GM19025 (cell line): ENCODE measurements around the gene ABO.
"Not testable (repeated sequence)": the region's sequence is repeated elsewhere in the genome, so short reads cannot be mapped to it uniquely, and the experiment has no call there.

Source experiments
- ATAC-seq: cut with Tn5 transposase; IDR thresholded peaks from one replicate; pipeline ENCODE4 v1.9.1; 2021; ENCODE audit warnings: mild to moderate bottlenecking, low read depth, moderate library complexity; ENCODE audit not compliant: unreplicated experiment

The ABO gene

DNA sequence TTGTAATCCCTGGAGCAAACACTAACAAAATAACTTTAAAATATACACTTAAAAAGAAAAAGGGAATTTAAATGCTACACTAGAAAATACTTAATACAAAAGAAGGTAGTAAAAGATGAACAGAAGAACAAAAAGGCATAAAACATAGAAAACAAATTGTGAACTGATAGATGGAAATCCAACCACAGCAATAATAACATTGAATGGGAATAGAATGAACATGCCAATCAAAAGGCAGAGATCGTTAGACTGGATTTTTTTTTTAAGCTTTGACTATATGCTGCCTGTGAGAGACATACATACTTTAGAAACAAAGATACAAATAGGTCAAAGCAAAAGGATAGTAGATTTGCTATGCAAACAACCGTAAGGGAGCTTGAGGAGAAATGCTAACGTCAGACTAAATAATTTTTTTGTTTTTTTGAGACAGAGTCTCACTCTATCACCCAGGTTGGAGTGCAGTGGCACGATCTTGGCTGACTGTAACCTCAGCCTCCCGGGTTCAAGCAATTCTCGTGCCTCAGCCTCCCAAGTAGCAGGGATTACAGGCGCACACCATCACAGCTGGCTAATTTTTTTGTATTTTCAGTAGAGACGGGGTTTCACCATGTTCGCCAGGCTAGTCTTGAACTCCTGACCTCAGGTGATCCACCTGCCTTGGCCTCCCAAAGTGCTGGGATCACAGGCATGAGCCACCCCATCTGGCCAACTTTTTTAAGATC lies 6.5 kb downstream of the ABO start:
- ATAC-seq, result no peak

DNA sequence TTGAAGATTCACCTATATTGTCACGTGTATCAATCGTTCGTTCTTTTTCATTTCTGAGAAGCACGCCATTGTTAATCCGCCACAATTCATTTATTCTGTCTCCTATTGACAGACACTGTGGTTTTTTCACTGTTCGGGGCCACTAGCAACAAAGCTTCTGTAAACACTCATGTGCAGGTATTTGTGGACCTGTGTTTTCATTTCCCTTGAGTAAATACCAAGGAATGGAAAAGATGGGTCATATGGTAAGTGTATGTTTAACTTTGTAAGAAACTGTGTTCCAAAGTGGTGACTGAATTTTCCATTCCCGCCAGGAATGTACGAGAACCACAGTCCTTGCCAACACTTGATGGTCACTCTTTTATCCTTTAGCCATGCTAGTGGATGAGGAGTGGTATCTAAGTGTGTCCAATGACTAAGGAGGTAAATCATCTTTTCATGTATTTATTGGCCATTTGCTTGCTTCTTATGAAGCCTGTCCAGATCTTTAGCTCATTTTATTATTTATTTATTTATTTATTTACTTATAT lies 10.7 kb downstream of the ABO start:
- ATAC-seq, result no peak

DNA sequence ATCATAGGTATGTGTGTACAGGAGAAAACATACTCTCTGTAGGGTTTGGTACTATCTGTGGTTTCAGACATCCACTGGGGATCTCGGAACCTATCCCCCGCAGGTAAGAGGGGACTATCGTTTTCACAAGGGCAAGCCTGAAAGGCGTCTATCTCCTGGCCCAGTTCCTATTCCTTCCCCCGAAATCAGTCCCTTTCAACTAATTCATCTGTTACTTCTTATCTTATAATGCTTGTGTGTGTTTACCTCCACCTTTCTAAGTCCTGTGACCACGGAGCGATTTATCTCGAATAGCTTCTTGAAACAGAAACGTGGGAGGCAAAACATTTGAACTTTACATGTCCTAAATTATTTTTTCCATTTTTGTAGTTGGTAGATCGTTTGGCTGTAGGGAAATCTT lies 11.4 kb downstream of the ABO start:
- no peak for ATAC-seq

DNA sequence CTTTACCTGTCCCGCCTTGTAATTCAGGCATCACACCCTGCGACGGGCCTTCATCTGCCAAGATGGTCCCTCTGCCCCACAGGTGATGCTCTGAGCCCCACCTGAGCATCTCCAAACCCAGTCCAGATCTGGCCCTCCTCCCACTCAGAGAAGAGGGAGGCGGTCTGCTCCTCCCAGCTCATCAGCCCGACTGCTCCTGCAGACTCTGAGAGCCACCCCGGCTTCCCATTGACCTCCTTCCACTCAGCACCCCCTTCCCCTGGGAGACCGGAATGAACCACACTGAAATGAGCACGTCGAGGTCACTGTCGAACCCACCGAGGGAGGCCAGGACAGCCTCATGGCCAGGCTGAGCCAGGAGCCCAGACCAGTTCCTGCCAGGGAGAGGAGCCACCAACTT lies 12.8 kb downstream of the ABO start:
- no peak for ATAC-seq

DNA sequence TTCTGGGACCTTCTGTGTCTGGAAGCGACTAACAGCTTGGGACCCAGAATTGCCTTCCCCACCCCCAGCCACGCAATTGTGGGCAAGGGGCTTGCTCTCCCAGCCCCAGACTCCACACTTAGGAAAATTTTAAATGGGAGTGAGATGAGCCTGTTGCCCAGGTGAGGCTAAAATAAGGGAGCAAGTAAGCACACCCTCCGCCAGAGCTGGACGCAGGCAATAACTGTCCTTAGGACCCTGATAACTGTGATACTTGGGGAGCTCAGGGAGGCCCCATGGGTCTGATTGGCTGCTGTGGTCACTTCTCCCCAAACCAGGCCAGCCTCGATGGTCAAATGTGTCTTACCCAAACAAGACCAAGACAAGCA lies 13.3 kb downstream of the ABO start:
- no peak for ATAC-seq

DNA sequence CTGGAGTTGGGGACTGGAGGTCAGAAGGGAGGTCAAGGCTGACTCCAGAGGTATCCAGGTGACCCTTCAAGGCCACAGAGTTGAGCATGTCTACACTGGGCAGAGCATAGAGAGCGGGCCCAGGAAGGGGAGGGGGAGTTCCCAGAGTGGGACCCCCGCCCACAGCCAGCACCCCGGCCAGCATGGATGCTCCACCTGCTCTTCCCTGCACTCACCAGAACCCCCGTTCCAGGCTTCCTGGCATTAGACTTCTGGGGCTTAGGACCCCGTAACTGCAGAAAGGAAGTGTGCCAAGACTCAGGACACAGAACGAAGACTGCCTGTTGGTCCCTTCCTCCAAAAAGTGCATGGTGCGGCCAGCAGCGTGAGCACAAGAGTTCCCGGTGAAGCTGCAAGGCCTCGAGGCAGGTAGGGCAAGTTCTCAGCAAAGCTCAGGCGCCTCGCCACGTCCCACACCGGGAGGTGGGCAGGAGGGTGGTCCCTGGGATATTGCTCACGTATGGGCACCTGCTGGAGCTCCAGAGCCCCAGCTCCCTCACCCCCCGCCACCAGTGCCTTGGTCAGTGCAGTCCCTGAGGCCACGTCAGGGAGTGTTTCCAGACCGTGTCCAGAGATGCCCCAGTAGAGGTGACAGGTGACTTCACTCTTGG lies 13.8 kb downstream of the ABO start:
- ATAC-seq, result no peak

DNA sequence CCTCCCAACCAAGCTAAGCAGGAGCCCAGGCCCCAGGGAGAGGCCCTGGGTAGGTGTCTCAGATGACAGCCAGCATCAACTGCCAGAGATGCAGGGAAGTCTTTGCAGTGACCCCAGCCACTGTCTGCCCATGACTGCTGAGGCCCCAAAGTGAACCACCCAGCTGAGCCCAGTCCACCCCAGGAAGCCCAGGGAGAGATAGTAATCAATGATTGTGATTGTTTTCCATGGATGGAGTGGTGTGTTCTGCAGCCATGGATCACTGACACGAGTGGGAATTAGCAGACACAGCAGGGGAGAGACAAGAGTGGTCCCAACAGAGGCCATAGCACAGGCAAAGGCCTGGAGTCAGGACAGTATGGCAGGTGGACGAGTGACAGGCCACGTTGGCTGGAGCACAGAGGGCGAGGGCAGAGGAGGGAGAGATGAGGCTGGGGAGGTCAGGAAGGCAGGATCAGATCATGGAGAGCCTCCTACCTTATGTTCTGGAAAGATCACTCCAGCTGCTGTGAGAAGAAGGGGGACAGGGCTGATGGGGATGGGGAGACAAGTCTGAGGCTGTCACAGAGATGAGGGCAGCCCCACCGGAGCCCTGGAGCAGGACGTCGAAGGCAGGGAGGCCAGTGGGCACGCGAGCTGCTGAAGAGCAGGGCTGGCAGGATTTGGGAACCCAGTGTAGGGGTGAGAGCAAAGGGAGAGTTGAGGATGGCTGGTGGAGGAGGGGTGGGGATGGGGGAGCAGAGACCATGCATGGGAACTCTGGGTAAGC lies 14.5 kb downstream of the ABO start:
- no peak for ATAC-seq

DNA sequence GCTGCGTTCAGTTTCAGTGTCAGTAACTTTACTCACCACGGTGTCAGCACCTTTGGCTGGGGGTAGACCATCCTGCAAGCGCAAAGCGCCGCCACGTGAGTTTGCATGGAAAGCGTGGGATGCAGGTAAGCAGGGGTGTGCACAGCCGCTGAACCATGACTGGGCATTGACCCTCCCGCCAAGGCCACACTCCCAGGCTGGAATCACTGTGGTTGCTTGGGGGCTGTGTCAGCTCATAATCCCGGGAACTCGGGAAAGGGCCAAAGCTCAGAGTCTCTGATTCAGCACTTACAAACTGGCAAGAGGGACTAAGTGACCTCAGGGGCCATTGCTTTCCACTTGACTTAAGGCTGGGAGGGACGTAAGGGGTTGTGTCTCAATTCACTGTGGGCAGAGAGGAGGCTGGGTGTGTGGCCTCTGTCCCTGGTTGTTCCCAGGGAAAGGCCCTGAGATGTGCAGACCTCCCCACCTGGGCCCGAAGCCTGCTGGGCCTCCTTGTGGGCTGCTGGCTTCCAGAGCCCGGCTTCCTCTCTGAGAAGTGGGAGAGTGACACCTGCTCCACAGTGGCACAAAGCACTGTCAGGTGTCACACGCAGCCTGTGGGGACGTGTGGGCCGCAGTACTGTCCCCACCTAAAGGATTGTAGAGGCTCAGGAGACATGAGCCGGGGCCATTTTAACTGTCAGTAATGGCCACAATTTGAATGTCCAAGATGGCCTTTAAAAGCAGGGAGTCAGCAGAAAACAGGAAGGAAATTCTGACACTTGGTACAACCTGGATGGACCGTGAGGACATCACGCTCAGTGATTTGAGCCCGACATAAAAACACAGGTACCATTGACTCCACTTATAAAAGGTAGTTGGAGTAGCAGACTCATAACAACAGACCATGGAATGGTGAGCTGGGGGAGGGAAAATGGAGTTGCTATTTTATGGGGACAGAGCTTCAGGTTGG lies 16.7 kb downstream of the ABO start:
- no peak for ATAC-seq

DNA sequence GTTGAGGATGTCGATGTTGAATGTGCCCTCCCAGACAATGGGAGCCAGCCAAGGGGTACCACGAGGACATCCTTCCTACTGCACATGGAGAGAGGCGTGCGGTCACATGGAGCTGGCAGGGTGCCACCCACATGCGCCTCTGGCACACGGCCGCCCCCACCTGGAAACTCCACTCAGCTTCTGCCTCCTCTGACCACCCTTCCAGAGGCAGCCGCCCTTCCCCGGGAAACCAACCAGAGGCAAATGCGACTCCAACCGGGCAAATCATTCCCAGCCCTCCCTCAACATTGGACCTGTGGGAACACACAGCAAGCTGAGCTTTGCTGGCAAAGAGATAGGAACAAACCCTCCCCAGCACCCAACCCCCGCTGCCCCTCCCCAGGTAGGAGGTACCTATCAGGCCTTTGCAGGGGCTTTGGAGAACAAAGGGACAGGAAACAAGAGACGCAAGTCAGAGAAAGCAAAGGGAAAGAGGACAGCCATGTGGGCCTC lies 17.5 kb downstream of the ABO start:
- no peak for ATAC-seq

DNA sequence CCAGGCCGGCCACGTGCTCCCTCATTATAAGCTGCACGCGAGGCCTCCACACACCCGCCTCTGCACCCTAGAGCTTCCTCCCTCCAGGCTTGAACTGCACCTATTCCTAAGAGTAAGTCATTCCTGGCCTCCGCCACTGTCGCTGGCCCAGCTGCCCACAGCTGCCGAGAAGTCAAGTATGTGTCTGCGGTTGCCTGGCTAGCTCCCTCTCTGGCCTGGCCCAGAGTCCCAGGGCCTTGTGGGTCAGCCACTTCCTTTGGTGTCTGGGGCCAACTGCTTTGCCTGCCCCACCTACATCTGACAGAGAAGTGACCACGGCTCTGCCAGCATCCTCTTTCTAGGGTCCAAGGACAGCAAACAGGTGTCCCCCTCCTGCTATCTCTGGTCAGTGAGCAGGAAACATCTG lies 18.3 kb downstream of the ABO start:
- ATAC-seq, result no peak

DNA sequence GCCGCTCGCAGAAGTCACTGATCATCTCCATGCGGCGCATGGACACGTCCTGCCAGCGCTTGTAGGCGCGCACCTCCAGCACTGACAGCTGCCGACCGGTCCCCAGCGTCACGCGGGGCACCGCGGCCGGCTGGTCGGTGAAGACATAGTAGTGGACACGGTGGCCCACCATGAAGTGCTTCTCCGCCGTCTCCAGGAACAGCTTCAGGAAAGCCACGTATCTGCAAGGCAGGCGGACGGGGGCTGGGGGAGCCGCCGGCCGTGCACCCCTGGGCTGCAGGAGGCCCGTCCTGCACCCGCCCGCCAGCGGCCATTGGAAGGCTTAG lies 18.9 kb downstream of the ABO start:
- no peak for ATAC-seq

DNA sequence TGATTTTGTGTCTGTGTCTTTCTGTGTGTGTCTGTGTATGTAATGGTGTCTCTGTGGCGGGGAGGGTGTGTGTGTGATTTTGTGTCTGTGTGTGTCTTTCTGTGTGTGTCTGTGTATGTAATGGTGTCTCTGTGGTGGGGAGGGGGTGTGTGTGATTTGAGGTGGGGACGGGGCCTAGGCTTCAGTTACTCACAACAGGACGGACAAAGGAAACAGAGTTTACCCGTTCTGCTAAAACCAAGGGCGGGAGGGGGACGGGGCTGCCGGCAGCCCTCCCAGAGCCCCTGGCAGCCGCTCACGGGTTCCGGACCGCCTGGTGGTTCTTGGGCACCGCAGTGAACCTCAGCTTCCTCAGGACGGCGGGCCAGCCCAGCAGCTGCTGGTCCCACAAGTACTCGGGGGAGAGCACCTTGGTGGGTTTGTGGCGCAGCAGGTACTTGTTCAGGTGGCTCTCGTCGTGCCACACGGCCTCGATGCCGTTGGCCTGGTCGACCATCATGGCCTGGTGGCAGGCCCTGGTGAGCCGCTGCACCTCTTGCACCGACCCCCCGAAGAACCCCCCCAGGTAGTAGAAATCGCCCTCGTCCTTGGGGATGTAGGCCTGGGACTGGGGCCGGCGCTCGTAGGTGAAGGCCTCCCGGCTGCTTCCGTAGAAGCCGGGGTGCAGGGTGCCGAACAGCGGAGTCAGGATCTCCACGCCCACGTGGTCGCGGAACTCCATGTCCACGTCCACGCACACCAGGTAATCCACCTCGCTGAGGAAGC lies 19.4 kb downstream of the ABO start:
- no peak for ATAC-seq

DNA sequence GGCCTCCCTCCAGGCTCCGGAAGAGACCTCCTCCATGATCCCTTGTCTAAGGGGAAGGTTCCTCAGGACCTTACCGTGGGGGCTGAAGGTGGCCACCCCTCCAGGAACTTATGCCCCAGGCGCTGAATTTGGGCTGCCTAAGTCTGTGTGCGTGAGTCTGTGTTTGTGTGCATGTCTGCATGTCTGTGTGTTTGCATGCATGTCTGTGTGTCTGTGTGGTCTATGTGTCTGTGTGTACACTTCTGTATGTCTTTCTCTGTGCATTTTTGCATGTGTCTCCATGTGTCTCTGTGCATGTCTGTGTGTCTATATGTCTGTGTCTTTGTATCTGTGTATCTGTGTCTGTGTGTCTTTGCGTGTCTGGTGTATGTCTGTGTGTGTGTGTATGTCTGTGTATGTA lies 20.5 kb downstream of the ABO start:
- no peak for ATAC-seq

DNA sequence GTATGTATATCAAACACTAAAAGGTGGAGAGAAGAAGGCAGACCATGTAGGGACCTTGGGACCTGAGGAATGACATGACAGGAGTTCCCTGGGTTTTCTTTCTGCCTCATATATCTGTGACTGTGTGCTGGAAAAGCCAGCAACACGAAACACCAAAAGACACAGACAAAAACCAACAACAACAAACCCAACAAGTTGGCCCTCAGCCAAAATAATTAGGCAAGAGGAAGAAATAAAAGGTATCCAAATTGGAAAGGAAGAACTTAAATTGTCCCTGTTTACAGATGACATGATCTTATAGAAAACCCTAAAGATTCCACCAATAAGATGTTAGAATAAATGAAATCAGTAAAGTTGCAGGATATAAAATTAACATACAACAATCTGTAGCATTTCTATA lies 21.7 kb downstream of the ABO start:
- no peak for ATAC-seq

DNA sequence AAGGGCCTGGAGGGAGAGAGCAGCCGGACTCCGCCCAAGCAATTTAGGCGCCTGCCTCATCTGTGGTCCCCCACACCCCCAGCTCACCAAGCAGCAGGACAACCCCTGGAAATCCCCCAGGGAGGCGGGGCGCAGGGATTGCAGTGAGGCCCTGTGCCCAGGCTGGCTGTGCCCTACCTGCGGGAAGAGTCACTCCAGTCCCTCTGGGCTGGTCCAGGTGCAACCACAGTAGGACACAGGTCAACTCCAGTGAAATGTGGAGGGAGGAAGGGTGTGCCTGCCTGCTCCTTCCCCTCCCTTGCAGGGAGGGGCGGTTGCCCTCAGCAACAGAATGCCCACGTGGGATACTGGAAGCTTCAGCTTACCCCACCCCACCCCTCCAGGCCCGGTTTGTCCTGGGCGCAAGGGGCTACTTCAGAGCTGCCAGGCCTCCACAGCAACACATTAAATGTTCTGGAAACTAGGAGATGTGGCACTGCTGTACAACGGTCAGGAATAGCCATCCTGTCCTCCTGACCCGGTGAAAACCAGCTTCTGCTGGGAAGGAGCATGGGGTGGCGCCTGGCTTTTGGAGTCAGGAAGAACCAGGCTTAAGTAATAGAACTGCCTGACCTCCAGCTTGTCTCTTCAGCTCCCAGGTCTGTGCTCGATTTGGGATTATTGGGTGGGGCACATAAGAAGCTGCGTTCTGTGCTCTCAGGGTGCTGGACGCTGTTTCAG lies 22.5 kb downstream of the ABO start:
- ATAC-seq, result no peak

DNA sequence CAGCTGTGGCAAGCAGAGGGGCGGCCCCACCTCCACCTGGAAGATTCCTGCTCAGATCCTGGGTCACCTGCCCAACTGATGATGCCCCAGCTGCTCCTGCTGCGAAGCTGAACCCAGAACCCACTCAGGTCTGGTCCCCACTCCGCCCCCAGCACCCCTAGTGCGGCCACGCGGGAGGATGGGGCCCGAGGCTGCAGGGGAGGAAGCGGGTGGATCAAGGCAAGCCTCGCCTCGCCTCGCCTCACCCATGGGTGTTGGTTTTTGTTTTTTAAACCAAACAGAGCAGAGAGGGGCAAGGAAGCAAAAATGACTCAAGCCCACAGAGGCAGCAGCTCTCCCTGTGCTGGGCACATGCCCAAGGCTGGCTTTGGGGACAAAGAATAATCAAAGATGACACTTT lies 23.2 kb downstream of the ABO start:
- ATAC-seq, result no peak

DNA sequence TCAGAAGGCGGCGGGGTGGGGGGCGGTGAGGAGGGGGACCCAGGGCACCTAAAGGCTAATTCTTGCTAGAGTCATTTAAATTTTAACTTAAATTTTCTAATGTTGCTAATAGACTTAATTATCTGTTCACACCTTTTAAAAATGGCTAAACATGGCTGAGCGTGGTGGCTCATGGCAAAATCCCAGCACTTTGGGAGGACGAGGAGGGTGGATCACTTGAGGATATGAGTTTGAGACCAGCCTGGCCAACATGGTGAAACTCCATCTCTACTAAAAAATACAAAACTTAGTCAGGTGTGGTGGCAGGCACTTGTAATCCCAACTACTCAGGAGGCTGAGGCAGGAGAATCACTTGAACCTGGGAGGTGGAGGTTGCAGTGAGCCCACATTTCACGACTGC lies 23.8 kb downstream of the ABO start:
- ATAC-seq, result not testable (repeated sequence)

DNA sequence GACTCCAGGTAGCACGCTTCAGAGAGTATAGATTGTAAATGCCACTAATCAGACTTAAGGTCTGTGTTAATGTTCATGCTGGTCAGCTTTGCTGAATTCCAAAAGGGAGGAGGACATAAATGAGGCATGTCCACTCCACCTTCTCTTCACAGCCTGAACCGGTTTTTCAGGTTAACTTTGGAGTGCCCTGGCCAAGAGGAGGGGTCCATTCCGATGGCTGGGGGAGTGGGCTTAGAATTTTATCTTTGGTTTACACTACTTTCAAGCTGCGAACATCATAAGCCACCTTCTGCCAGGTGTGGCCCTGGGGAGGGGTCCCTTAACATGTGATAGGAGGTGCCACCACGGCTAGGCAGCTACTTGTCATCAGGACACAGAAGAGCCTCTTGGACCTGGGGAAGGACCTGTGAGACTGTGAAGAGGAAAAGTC lies 24.2 kb downstream of the ABO start:
- no peak for ATAC-seq

DNA sequence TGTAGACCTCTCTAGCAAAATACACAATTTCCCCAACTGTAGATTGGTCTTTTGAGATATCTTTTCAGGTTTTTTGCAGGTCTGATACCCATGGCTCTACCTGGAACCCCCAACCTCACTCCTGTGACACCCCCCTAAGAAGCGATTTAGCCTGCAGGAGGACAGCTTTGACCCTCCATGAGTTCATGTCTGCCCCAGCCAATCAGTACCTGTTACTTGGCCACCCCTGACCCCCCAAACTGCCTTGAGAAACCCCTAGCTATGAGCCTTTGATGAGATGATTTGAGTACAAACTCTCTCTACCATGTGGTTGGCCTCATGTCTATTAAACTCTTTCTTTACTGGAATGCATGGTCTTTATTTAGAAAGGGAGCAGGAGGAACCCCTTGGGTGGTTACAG lies 25.7 kb downstream of the ABO start:
- ATAC-seq, result no peak
